SK-N-SH (cell line): ENCODE results near the gene SERPINA6. TPM values are rescaled to one million over a fixed set of nuclear protein-coding genes. Genes with fewer than 3 reads are reported as not detected.

Source experiments
- CHD2 ChIP-seq: fragments of 150-350 bp; IDR thresholded peaks from 2 replicates; pipeline ENCODE4 v1.6.1; 2018; ENCODE audit warnings: low read length; ENCODE audit not compliant: partially characterized antibody
- ELF1 ChIP-seq: IDR thresholded peaks from 2 replicates; pipeline ENCODE4 v1.4.0; 2012
- FOSL2 ChIP-seq: IDR thresholded peaks from 2 replicates; pipeline ENCODE4 v1.4.0; 2012; ENCODE audit warnings: low read depth, mild to moderate bottlenecking, moderate library complexity, borderline replicate concordance
- FOXJ3 ChIP-seq: sonication (generic); formaldehyde crosslinking; IDR thresholded peaks from 2 replicates; pipeline ENCODE4 v1.5.1; 2020; ENCODE audit warnings: mild to moderate bottlenecking, missing genetic modification reagents
- FOXM1 ChIP-seq: IDR thresholded peaks from 2 replicates; pipeline ENCODE4 v1.4.0; 2012; ENCODE audit warnings: low read depth, mild to moderate bottlenecking
- GABPA ChIP-seq: IDR thresholded peaks from 2 replicates; pipeline ENCODE4 v1.4.0; 2012; ENCODE audit warnings: low read depth, mild to moderate bottlenecking
- GATA2 ChIP-seq: sonication (generic); formaldehyde crosslinking; IDR thresholded peaks from 2 replicates; pipeline ENCODE4 v1.5.0; 2020; ENCODE audit warnings: mild to moderate bottlenecking, missing genetic modification reagents
- JUND ChIP-seq: IDR thresholded peaks from 2 replicates; pipeline ENCODE4 v1.4.0; 2012
- MAX ChIP-seq: IDR thresholded peaks from 2 replicates; pipeline ENCODE4 v1.4.0; 2012; ENCODE audit warnings: low read depth
- MEF2A ChIP-seq: IDR thresholded peaks from 2 replicates; pipeline ENCODE4 v1.4.0; 2012; ENCODE audit warnings: low read depth, borderline replicate concordance
- NRF1 ChIP-seq: IDR thresholded peaks from 2 replicates; pipeline ENCODE4 v1.6.1; 2012; ENCODE audit warnings: low read depth, mild to moderate bottlenecking, low read length
- RAD21 ChIP-seq: IDR thresholded peaks from 2 replicates; pipeline ENCODE4 v1.6.1; 2012; ENCODE audit warnings: mild to moderate bottlenecking, low read length
- RCOR1 ChIP-seq: fragments of 150-350 bp; IDR thresholded peaks from 2 replicates; pipeline ENCODE4 v1.6.1; 2017; ENCODE audit warnings: antibody characterized with exemption, low read length
- RXRA ChIP-seq: IDR thresholded peaks from 2 replicates; pipeline ENCODE4 v1.4.0; 2012; ENCODE audit warnings: low read depth, mild to moderate bottlenecking, borderline replicate concordance
- SMC3 ChIP-seq: IDR thresholded peaks from 2 replicates; pipeline ENCODE4 v1.6.1; 2012; ENCODE audit warnings: low read depth, low read length, improper control_type of control experiment
- TAF1 ChIP-seq: IDR thresholded peaks from 2 replicates; pipeline ENCODE4 v1.6.1; 2012; ENCODE audit warnings: low read depth, mild to moderate bottlenecking, low read length, moderate library complexity, borderline replicate concordance
- TCF12 ChIP-seq: IDR thresholded peaks from 2 replicates; pipeline ENCODE4 v1.4.0; 2012
- TEAD4 ChIP-seq: IDR thresholded peaks from 2 replicates; pipeline ENCODE4 v1.4.0; 2012; ENCODE audit warnings: mild to moderate bottlenecking, borderline replicate concordance; ENCODE audit not compliant: insufficient read depth
- YY1 ChIP-seq: IDR thresholded peaks from 2 replicates; pipeline ENCODE4 v1.4.0; 2012; ENCODE audit warnings: low read depth, mild to moderate bottlenecking
- polyA plus RNA-seq, 3 experiments: library from polyadenylated mRNA; depleted of rRNA; stranded (reverse); fragments of >200 nt; gene quantifications; 2 replicates each; pipeline ENCODE4 v1.2.3, GENCODE V29; 2012
- TF ChIP-seq, protein P1 (sequence below): IDR thresholded peaks from 2 replicates; pipeline ENCODE4; 2012
- TF ChIP-seq, protein P2 (sequence below): IDR thresholded peaks from 2 replicates; pipeline ENCODE4 v1.4.0; 2012; ENCODE audit warnings: low read depth, borderline replicate concordance
- TF ChIP-seq, protein P3 (sequence below): IDR thresholded peaks from 2 replicates; pipeline ENCODE4 v1.4.0; 2012; ENCODE audit warnings: low read depth, borderline replicate concordance

SERPINA6 gene
- polyA plus RNA-seq, 1 of the 3 experiments (the other 2 are of a cell fraction) = 0.46 TPM

GRCh38 chr14:94342334-94342934 is 19.3 kb upstream of the SERPINA6 start (continued):
- TF ChIP-seq, protein P1, sequence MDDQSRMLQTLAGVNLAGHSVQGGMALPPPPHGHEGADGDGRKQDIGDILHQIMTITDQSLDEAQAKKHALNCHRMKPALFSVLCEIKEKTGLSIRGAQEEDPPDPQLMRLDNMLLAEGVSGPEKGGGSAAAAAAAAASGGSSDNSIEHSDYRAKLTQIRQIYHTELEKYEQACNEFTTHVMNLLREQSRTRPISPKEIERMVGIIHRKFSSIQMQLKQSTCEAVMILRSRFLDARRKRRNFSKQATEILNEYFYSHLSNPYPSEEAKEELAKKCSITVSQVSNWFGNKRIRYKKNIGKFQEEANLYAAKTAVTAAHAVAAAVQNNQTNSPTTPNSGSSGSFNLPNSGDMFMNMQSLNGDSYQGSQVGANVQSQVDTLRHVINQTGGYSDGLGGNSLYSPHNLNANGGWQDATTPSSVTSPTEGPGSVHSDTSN = peak; percentile 91
- peak; percentile 67 for TF ChIP-seq MAX
- TF ChIP-seq NRF1 = no peak
- TF ChIP-seq, protein P2, sequence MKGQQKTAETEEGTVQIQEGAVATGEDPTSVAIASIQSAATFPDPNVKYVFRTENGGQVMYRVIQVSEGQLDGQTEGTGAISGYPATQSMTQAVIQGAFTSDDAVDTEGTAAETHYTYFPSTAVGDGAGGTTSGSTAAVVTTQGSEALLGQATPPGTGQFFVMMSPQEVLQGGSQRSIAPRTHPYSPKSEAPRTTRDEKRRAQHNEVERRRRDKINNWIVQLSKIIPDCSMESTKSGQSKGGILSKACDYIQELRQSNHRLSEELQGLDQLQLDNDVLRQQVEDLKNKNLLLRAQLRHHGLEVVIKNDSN = no peak
- no peak for TF ChIP-seq SMC3
- TF ChIP-seq CHD2 = no peak
- no peak for TF ChIP-seq RCOR1
- peak; percentile 13; the same call in 1 of the 2 replicates for TF ChIP-seq GABPA
- peak; percentile 93 for TF ChIP-seq TCF12
- TF ChIP-seq ELF1 = no peak
- TF ChIP-seq JUND = peak; percentile 95
- TF ChIP-seq TAF1 = peak; percentile 12; the same call in 1 of the 2 replicates
- no peak for TF ChIP-seq GATA2
- TF ChIP-seq RAD21 = no peak
- peak; percentile 53; the same call in 1 of the 2 replicates for TF ChIP-seq TEAD4
- TF ChIP-seq FOSL2 = peak; percentile 96
- TF ChIP-seq FOXM1 = no peak
- no peak for TF ChIP-seq FOXJ3
- peak; percentile 52; the same call in 1 of the 2 replicates for TF ChIP-seq RXRA
- peak; percentile 70; the same call in 1 of the 2 replicates for TF ChIP-seq MEF2A
- TF ChIP-seq YY1 = peak; percentile 53; the same call in 1 of the 2 replicates
- TF ChIP-seq, protein P3, sequence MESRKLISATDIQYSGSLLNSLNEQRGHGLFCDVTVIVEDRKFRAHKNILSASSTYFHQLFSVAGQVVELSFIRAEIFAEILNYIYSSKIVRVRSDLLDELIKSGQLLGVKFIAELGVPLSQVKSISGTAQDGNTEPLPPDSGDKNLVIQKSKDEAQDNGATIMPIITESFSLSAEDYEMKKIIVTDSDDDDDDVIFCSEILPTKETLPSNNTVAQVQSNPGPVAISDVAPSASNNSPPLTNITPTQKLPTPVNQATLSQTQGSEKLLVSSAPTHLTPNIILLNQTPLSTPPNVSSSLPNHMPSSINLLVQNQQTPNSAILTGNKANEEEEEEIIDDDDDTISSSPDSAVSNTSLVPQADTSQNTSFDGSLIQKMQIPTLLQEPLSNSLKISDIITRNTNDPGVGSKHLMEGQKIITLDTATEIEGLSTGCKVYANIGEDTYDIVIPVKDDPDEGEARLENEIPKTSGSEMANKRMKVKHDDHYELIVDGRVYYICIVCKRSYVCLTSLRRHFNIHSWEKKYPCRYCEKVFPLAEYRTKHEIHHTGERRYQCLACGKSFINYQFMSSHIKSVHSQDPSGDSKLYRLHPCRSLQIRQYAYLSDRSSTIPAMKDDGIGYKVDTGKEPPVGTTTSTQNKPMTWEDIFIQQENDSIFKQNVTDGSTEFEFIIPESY = peak; percentile 59; the same call in 1 of the 2 replicates
